Measurements from ENCODE around the gene ATXN1. TPM values are rescaled to one million over a fixed set of nuclear protein-coding genes. Genes with fewer than 3 reads are reported as not detected.

ATXN1 gene
- total RNA-seq, 1 experiment from 2014 or later: 27.0 TPM

- BruUV-seq (replicated peaks): no TSS peak
- intact Hi-C loops (cut with micrococcal nuclease): no loop called here
- H3F3A ChIP-seq (ENCODE audit: low read length, unreplicated experiment): no peaks in the 10 kb centered on the region
- ATAC-seq (no peak), DNase-seq (no peak)
- no peak overlapping the region for H3K4me2 ChIP-seq (ENCODE audit: low read length)
- H3K4me3 ChIP-seq (ENCODE audit: low read length): no peak overlapping the region
- H3K27ac ChIP-seq (ENCODE audit: low read length): no peak overlapping the region
- CTCF ChIA-PET: no interaction called here
- no peaks in the 10 kb centered on the region for H3K9me2 ChIP-seq (replicated peaks; ENCODE audit: low read length)
- no peaks in the 10 kb centered on the region for H3K9me3 ChIP-seq (ENCODE audit: low read length)
- POLR2A ChIA-PET (ENCODE audit: unreplicated experiment): no interaction called here
- H3K79me2 ChIP-seq (ENCODE audit: low read length): peaks cover 5% of the 10 kb centered on the region; the same call in 1 of the 2 replicates
- TF ChIP-seq EZH2phosphoT487 (IDR thresholded peaks at IDR 0.05; ENCODE audit: borderline replicate concordance, low read length) (no peak), CTCF (conservative IDR thresholded peaks at IDR 0.05; ENCODE audit: low read depth, low read length) (no peak), EZH2 (IDR thresholded peaks at IDR 0.05; ENCODE audit: low read length, unreplicated experiment) (no peak)
- H3K27me3 ChIP-seq (ENCODE audit: low read length): no peaks in the 10 kb centered on the region
- peaks cover 8% of the 10 kb centered on the region; the same call in 1 of the 2 replicates for H3K36me3 ChIP-seq (ENCODE audit: low read depth, low read length)
- H3K9ac ChIP-seq (ENCODE audit: low read length): no peak overlapping the region
- no peak overlapping the region for H2AFZ ChIP-seq (ENCODE audit: low read length)
- peaks cover 27% of the 10 kb centered on the region for H3K4me1 ChIP-seq (ENCODE audit: insufficient read depth, low read length)
- no peaks in the 10 kb centered on the region for H4K20me1 ChIP-seq (ENCODE audit: low read length)
Observed at GRCh38 chr6:16665992-16666391, 95.3 kb downstream of the ATXN1 start.

- no TSS peak for BruUV-seq (replicated peaks)
- intact Hi-C loops (cut with micrococcal nuclease): no loop called here
- POLR2A ChIA-PET (ENCODE audit: unreplicated experiment): no interaction called here
- Histone ChIP-seq H3K27ac (ENCODE audit: low read length) (no peak overlapping the region), H3K9ac (ENCODE audit: low read length) (no peak overlapping the region), H3K4me3 (ENCODE audit: low read length) (no peak overlapping the region), H3K36me3 (ENCODE audit: low read depth, low read length) (peaks cover 8% of the 10 kb centered on the region; the same call in 1 of the 2 replicates), H3K79me2 (ENCODE audit: low read length) (peaks cover 4% of the 10 kb centered on the region; the same call in 1 of the 2 replicates), H3K9me2 (replicated peaks; ENCODE audit: low read length) (no peaks in the 10 kb centered on the region), H3K4me2 (ENCODE audit: low read length) (no peak overlapping the region), H2AFZ (ENCODE audit: low read length) (no peak overlapping the region), H3F3A (ENCODE audit: low read length, unreplicated experiment) (no peaks in the 10 kb centered on the region), H4K20me1 (ENCODE audit: low read length) (no peaks in the 10 kb centered on the region), H3K27me3 (ENCODE audit: low read length) (no peaks in the 10 kb centered on the region), H3K9me3 (ENCODE audit: low read length) (no peaks in the 10 kb centered on the region), H3K4me1 (ENCODE audit: insufficient read depth, low read length) (peaks cover 18% of the 10 kb centered on the region)
- CTCF ChIA-PET: no interaction called here
- no peak for TF ChIP-seq EZH2phosphoT487 (IDR thresholded peaks at IDR 0.05; ENCODE audit: borderline replicate concordance, low read length)
- TF ChIP-seq CTCF (conservative IDR thresholded peaks at IDR 0.05; ENCODE audit: low read depth, low read length): no peak
- TF ChIP-seq EZH2 (IDR thresholded peaks at IDR 0.05; ENCODE audit: low read length, unreplicated experiment): no peak
- no peak for DNase-seq
- no peak for ATAC-seq
Observed at GRCh38 chr6:16665182-16665581, 96.1 kb downstream of the ATXN1 start.

- H4K20me1 ChIP-seq (ENCODE audit: low read length): no peaks in the 10 kb centered on the region
- no peak overlapping the region for H3K9ac ChIP-seq (ENCODE audit: low read length)
- H3K9me3 ChIP-seq (ENCODE audit: low read length): no peaks in the 10 kb centered on the region
- TF ChIP-seq EZH2 (IDR thresholded peaks at IDR 0.05; ENCODE audit: low read length, unreplicated experiment) (no peak), CTCF (conservative IDR thresholded peaks at IDR 0.05; ENCODE audit: low read depth, low read length) (no peak), EZH2phosphoT487 (IDR thresholded peaks at IDR 0.05; ENCODE audit: borderline replicate concordance, low read length) (no peak)
- peaks cover 7% of the 10 kb centered on the region for H3K4me1 ChIP-seq (ENCODE audit: insufficient read depth, low read length)
- no peaks in the 10 kb centered on the region for H3F3A ChIP-seq (ENCODE audit: low read length, unreplicated experiment)
- intact Hi-C loops (cut with micrococcal nuclease): no loop called here
- BruUV-seq (replicated peaks): no TSS peak
- no peak overlapping the region for H3K4me2 ChIP-seq (ENCODE audit: low read length)
- H3K4me3 ChIP-seq (ENCODE audit: low read length): no peak overlapping the region
- H2AFZ ChIP-seq (ENCODE audit: low read length): no peak overlapping the region
- no peak for ATAC-seq
- H3K27ac ChIP-seq (ENCODE audit: low read length): no peak overlapping the region
- H3K27me3 ChIP-seq (ENCODE audit: low read length): no peaks in the 10 kb centered on the region
- H3K9me2 ChIP-seq (replicated peaks; ENCODE audit: low read length): no peaks in the 10 kb centered on the region
- POLR2A ChIA-PET (ENCODE audit: unreplicated experiment): no interaction called here
- no peaks in the 10 kb centered on the region; the same call in 1 of the 2 replicates for H3K79me2 ChIP-seq (ENCODE audit: low read length)
- CTCF ChIA-PET: no interaction called here
- no peak for DNase-seq
- peaks cover 8% of the 10 kb centered on the region; the same call in 1 of the 2 replicates for H3K36me3 ChIP-seq (ENCODE audit: low read depth, low read length)
Observed at GRCh38 chr6:16663901-16664300, 97.4 kb downstream of the ATXN1 start.

Measured in PC-3 (cell line).